AG09309 (cell line): Measurements from ENCODE around the gene AK6.

Experiments
- DNase-seq: peaks from one replicate; pipeline ENCODE4 v3.0.0-alpha.2; 2010; ENCODE audit warnings: low read depth
- H3K4me3 ChIP-seq: 2 replicates; pipeline ENCODE4 v1.5.1; 2011; ENCODE audit warnings: mild to moderate bottlenecking, low read depth, low read length, moderate library complexity; ENCODE audit not compliant: control insufficient read depth
- CTCF ChIP-seq: IDR thresholded peaks from 2 replicates; pipeline ENCODE4 v1.5.1; 2011; ENCODE audit warnings: mild to moderate bottlenecking, low read depth, low read length, inconsistent platforms; ENCODE audit not compliant: insufficient read depth, control insufficient read depth; ENCODE audit errors: missing control alignments

The AK6 gene

DNA sequence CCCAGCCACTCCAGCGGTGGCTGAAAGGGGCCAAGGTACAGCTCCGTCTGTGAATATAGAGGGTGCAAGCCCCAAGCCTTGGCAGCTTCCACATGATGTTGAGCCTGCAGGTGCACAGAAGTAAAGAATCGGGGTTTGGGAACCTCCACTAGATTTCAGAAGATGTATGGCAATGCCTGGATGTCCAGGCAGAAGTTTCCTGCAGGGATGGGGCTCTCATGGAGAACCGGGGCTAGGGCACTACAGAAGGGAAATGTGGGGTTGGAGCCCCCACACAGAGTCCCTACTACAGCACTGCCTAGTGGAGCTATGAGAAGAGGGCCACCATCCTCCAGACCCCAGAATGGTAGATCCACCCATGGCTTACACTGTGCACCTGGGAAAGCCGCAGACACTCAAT, 59.9 kb downstream of the AK6 start:
- H3K4me3 ChIP-seq = no peak overlapping the region
- no peak for DNase-seq
- TF ChIP-seq CTCF = no peak

DNA sequence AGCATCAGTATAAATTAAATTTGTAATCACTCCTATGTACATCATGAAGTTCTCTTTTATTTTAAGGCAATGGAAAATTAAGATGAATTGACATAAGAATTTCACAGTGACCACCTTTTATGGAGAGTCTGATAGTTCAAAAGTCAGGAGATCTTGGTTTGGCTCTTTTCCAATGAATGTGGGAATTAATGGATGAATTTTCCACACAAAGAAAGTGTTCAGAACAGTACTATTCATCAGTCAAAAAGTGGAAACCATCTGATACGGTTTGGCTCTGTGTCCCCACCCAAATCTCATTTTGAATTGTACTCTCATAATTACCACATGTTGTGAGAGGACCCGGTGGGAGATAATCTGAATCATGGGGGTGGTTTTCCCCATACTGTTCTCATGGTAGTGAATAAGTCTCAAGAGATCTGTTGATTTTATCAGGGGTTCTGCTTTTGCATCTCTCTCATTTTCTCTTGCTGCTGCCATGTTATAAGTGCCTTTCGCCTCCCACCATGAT, 61.2 kb downstream of the AK6 start:
- DNase-seq = no peak
- H3K4me3 ChIP-seq = no peak overlapping the region
- no peak for TF ChIP-seq CTCF

- TF ChIP-seq CTCF = no peak
- DNase-seq = no peak
- no peak overlapping the region for H3K4me3 ChIP-seq
These were observed 63.8 kb downstream of the AK6 start for GRCh38 chr5:69305512-69305911.
